Measurements from ENCODE around the gene FHOD1.

The FHOD1 gene

GRCh38 chr16:67265834-67266233, 18.6 kb upstream of the FHOD1 start:
- POLR2A ChIA-PET: interaction anchor here (1.0 kb wide), 1 partner anchor 21 kb away, joined by 3 read pairs; no protein-coding TSS in a partner anchor
- TF ChIP-seq CTCF (IDR thresholded peaks at IDR 0.05; ENCODE audit: control extremely low read depth, extremely low read depth, low read depth, missing control alignments): no peak
- CTCF ChIA-PET: interaction anchor here (0.6 to 3.5 kb wide), 3 partner anchors 13 to 134 kb away, joined by 3 to 9 read pairs (median 8); no protein-coding TSS in a partner anchor
- DNase-seq (ENCODE audit: extremely low spot score): no peak

GRCh38 chr16:67264866-67265265, 17.6 kb upstream of the FHOD1 start:
- CTCF ChIA-PET: interaction anchor here (0.7 to 3.5 kb wide), 4 partner anchors 38 to 135 kb away, joined by 3 to 8 read pairs (median 4); partner anchors contain the start of gene TMEM208

GRCh38 chr16:67264277-67264676, 17.0 kb upstream of the FHOD1 start:
- CTCF ChIA-PET: interaction anchor here (0.7 to 1.5 kb wide), 4 partner anchors 37 to 202 kb away, joined by 3 to 5 read pairs (median 4); partner anchors contain the start of gene TMEM208
- no peak for TF ChIP-seq CTCF (IDR thresholded peaks at IDR 0.05; ENCODE audit: control extremely low read depth, extremely low read depth, low read depth, missing control alignments)
- no peak for DNase-seq (ENCODE audit: extremely low spot score)
- POLR2A ChIA-PET: no interaction called here

More at GRCh38 chr16:67264866-67265265, 17.6 kb upstream of the FHOD1 start:
- DNase-seq (ENCODE audit: extremely low spot score): no peak
- POLR2A ChIA-PET: no interaction called here
- no peak for TF ChIP-seq CTCF (IDR thresholded peaks at IDR 0.05; ENCODE audit: control extremely low read depth, extremely low read depth, low read depth, missing control alignments)

- ChIA-PET POLR2A (no interaction called here), CTCF (interaction anchor here (0.7 to 1.5 kb wide), 3 partner anchors 10 to 203 kb away, joined by 3 to 5 read pairs (median 3); partner anchors contain the start of gene TMEM208)
- TF ChIP-seq CTCF (IDR thresholded peaks at IDR 0.05; ENCODE audit: control extremely low read depth, extremely low read depth, low read depth, missing control alignments): no peak
- DNase-seq (ENCODE audit: extremely low spot score): no peak
These were observed 15.9 kb upstream of the FHOD1 start for GRCh38 chr16:67263201-67263600.

- ChIA-PET POLR2A (no interaction called here), CTCF (interaction anchor here (0.6 to 3.2 kb wide), 47 partner anchors 8 to 301 kb away, joined by 3 to 29 read pairs (median 4); partner anchors contain the start of genes ATP6V0D1, FHOD1, KCTD19 and LRRC36)
- TF ChIP-seq CTCF (IDR thresholded peaks at IDR 0.05; ENCODE audit: control extremely low read depth, extremely low read depth, low read depth, missing control alignments): peak; percentile 71
- peak; percentile 74 for DNase-seq (ENCODE audit: extremely low spot score)
These were observed 13.3 kb upstream of the FHOD1 start for GRCh38 chr16:67260426-67261063.

GRCh38 chr16:67259705-67260104, 12.4 kb upstream of the FHOD1 start:
- ChIA-PET POLR2A (no interaction called here), CTCF (interaction anchor here (1.0 to 3.2 kb wide), 18 partner anchors 9 to 261 kb away, joined by 3 to 29 read pairs (median 7); partner anchors contain the start of genes KCTD19 and LRRC36)
- no peak for DNase-seq (ENCODE audit: extremely low spot score)
- no peak for TF ChIP-seq CTCF (IDR thresholded peaks at IDR 0.05; ENCODE audit: control extremely low read depth, extremely low read depth, low read depth, missing control alignments)
